Measurements from ENCODE around the gene CADM1.

Gene CADM1

GRCh38 chr11:115314330-115314920 lies 189.8 kb downstream of the CADM1 start:
- DNase-seq (ENCODE audit: low spot score) = no peak

DNA sequence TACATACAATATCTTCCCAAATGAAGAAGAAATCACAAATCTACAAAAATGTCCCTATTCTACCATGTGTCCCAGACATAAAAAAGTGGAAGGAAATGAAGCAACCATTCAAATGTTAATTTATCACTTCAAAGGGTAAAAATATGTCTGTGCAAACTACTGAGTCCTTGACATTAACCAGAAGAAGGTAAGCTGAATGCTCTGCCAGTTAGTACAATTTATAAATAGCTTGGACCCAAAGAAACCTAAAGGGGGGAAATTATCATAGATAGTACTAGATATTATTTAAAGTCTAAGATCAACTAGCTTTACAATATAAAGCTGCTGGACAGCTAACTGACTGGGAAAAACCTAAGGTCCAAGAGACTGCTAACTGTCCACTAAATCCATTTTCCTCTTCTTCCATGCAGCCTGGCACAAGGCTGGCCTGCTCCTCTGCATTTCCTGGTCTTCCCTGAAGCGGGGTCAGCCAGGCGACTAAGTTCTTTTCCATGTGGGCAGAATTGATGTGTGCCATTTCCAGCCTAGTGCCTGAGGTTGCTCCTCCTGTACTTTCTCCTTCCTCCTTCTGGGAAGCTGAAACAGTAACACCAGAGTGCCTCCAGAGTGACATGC lies 190.9 kb downstream of the CADM1 start:
- no peak for DNase-seq (ENCODE audit: low spot score)

GRCh38 chr11:115311949-115312348 lies 192.3 kb downstream of the CADM1 start:
- no peak for DNase-seq (ENCODE audit: low spot score)

- no peak for DNase-seq (ENCODE audit: low spot score)
Measured at GRCh38 chr11:115306689-115307088, 197.5 kb downstream of the CADM1 start.

- no peak for DNase-seq (ENCODE audit: low spot score)
Measured at GRCh38 chr11:115304774-115305472, 199.3 kb downstream of the CADM1 start.

GRCh38 chr11:115303929-115304531 lies 200.2 kb downstream of the CADM1 start:
- no peak for DNase-seq (ENCODE audit: low spot score)

- DNase-seq (ENCODE audit: low spot score) = no peak
Measured at GRCh38 chr11:115302946-115303703, 201.1 kb downstream of the CADM1 start.

- no peak for DNase-seq (ENCODE audit: low spot score)
Measured at GRCh38 chr11:115300660-115301428, 203.4 kb downstream of the CADM1 start.

DNA sequence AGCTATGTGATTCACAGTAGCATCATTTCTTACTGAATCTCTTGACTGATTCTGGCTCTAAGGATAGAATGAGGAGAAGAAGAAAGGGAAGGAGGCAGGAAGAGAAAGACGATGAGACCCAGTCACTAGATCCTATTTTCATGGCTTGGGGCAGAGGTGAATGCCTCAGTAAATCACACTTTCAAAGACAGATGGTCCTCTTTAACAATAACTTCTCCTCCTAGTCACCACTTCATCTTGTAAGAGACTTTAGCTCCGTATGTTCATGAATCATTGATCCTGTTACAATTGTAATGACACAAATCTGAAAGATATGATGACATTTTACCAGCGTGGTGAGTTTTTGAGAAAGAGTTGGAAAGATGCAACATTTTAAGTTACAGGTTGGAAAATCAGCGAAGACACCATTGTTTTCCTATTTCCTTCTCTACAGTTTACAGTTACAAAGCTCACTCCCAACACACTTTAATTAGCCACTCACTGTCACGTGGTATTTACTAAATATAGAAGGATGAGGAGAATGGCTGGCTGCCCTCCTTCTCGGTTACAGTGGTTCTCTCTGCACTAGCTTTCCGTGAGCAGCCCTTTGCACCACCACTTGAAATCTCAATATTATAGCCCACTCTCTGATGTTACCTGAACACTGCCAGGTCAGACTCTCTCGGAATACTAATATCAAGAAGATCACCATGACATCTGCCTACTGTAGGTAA lies 205.8 kb downstream of the CADM1 start:
- DNase-seq (ENCODE audit: low spot score) = no peak

DNA sequence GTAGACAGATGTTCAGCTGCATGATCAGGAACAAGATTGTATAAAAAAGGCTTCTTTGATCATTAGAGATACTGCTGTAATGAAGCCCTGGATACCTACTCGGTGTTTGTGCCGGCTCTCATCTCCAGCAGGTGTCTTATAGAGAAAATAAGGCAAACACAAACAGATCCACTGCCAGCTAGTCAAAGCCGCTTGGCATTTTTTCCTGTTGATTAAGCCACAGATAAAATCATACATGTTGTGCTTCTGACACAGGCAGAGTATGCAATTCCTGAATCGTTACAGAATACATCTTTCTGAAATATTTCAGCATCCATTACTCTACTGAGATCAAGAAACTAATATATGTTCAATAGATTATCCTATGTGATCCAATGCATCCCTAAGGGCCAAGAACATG lies 206.9 kb downstream of the CADM1 start:
- DNase-seq (ENCODE audit: low spot score) = no peak

DNA sequence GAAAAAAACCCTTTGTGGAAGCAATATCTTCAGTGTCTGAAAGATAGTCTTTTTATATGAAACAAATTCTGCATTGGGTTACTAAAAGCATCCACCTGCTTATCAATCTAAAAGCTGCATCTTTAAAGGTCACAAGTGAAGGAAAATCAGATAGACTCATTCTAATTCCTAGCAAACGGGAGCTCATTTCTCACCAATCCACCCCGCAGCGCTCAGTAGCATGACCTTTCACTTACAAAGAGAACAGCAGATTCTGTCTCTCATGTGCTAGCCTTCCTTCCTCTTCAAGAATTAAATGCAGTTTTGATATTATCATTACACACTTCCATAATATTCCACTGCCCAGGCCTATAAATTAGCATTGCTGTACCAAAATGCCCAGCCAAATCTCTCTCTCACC lies 212.9 kb downstream of the CADM1 start:
- DNase-seq (ENCODE audit: low spot score) = no peak

DNA sequence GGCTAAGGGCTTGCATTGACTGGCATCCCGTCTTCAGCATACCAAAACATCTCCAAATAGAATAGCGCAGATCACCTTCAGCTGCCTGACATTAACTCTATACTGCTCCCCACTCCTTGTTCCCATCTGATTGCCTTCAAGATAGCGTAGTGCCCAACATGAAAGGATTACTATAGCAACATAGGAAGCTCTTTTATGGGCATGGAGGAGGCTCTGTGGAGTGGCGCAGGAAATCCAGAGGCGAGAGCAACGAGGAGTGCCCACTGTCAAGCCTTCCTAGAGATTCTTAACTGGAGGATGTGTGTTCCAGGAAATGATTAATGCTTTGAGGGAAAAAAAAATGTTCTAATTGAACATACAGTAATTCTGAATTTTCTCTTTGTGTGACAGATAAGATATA lies 213.3 kb downstream of the CADM1 start:
- DNase-seq (ENCODE audit: low spot score) = no peak

- DNase-seq (ENCODE audit: low spot score) = no peak
Measured at GRCh38 chr11:115290479-115290878, 213.7 kb downstream of the CADM1 start.

- DNase-seq (ENCODE audit: low spot score) = no peak
Measured at GRCh38 chr11:115287266-115287665, 216.9 kb downstream of the CADM1 start.

DNA sequence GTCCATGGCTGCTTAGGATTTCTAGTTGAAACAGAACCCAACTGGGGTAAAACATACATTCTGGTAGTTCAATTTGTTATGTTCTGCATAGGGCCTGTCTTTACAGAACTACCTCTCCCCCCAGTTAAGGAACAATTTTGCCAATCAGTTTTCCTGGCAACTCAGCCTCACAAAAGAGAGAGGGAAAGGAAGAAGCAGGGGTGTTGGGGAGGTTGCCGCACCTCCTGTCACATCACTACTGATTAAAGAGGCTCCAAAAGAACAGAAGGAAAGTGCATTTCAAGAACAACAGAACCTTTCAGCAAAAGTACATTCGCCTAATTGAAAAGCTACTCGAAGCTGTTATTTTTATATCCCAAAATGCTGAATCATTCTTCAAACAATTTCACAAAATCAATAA lies 217.6 kb downstream of the CADM1 start:
- no peak for DNase-seq (ENCODE audit: low spot score)

DNA sequence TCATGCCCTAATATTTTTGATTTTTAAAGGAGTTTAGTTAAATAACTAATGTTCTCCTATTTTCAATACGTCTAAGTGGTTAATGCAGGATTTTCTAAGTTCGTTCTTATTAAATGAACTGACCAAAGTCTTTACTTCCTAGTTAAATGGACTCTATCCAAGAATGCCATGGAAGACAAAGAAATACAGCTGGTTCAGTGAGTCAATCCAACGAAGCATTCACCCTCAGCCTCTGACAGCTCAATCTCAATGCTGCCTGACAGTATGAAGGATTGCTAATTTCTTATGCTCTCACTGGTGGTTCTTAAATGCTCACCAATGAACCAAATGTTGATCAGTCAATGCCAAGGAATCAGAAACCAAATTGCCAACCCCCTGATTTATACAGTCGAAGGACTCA lies 219.4 kb downstream of the CADM1 start:
- no peak for DNase-seq (ENCODE audit: low spot score)

GRCh38 chr11:115282923-115283322 lies 221.3 kb downstream of the CADM1 start:
- DNase-seq (ENCODE audit: low spot score) = no peak

- no peak for DNase-seq (ENCODE audit: low spot score)
Measured at GRCh38 chr11:115280775-115281174, 223.4 kb downstream of the CADM1 start.

DNA sequence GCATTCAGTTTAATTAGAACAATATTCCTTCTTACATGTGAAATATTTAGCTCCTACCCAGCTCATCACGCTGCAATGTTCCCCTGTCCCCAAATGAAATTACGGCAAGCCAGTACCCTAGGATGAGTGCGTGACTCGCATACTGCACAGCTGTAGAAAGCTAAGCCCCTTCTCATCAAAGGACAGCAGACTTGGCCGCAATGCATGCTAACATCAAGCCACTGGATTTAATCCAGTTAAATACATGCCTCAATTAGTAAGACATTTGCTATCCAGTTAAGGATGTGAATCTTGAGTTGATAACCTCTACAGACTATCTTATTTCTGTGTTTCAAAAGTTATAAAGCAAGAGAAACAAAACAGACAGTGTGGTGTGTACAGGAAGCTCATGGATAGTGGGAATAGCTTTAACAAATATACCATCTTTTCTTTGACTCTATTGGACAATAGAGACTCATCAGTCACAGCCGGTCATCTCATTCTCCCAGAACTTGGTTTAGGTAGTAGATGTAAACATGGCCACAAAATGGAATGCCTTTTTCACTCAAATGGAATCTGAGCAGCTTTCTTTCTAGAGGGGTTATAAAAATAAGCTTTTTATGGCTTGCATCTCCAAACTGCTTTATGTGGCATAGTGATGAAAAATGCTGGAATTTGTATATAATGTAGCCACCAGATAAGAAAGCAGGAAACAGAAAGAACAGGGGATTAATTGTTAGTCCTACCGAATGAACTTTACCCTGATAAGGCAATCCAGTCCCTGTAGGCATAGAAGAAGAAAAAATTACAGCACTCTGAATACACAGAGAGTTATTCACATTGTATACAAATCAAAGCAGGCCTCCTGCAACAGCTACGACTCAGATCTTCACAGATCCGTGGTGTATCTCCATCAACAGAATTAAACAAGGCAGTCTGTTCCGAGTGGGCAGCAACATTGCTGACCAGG lies 224.1 kb downstream of the CADM1 start:
- DNase-seq (ENCODE audit: low spot score) = peak; percentile 23

DNA sequence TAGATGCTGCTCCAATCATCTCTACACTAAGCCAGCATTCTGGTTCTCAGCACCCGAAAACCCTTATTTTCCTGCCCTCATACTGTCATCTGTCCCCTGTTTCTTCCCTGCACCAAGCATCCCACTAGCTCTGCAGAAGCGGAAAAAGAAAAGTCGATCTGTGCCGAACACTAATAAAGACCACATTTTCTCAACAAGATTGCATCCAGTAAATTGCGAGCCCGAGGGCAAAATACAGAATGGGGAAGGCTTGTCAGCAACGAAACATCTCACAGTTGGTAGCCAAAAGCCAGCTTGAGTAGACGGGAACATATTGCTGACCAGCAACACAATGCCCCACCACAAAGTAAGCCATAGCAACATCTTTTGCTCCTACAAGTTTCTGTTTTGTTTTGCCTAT lies 227.4 kb downstream of the CADM1 start:
- DNase-seq (ENCODE audit: low spot score) = no peak

Measured in LoVo (cell line).